T-helper 1 cell treated with Interleukin-12 subunit alpha and Interleukin-12 subunit beta and Interleukin-4 antibody, amounts not matched to agents 30 ng/mL and 1 ng/mL, for 36 hours (primary cell): Measurements from ENCODE around the gene CDKAL1. TPM values are rescaled to one million over a fixed set of nuclear protein-coding genes. Genes with fewer than 3 reads are reported as not detected.
"Not testable (repeated sequence)": the region's sequence is repeated elsewhere in the genome, so short reads cannot be mapped to it uniquely, and the experiment has no call there.

Source experiments
- intact Hi-C: fragments of 100-400 bp; cut with micrococcal nuclease; formaldehyde crosslinking; loops from one replicate; pipeline ENCODE4 v1.15.1; 2024
- total RNA-seq: library from RNA; stranded (reverse); gene quantifications from 2 replicates; pipeline ENCODE4 v1.2.3, GENCODE V29; 2022

The CDKAL1 gene
- total RNA-seq, 1 donor from 2014 or later: 30.6 TPM

GRCh38 chr6:20549398-20549797 is 15.1 kb downstream of the CDKAL1 start:
- intact Hi-C loops: not testable (repeated sequence)

- intact Hi-C loops: no loop called here
These were observed 20.1 kb downstream of the CDKAL1 start for GRCh38 chr6:20554326-20554725.

- intact Hi-C loops: no loop called here
These were observed 20.6 kb downstream of the CDKAL1 start for GRCh38 chr6:20554817-20555216.

GRCh38 chr6:20559924-20560551 is 25.8 kb downstream of the CDKAL1 start:
- intact Hi-C loops: loop anchor here (5.0 kb wide), 1 partner anchor 1377 kb away; no protein-coding TSS in a partner anchor

- intact Hi-C loops: loop anchor here (5.0 kb wide), 1 partner anchor 1374 kb away; no protein-coding TSS in a partner anchor
These were observed 29.1 kb downstream of the CDKAL1 start for GRCh38 chr6:20563377-20563776.

GRCh38 chr6:20564269-20564668 is 30.0 kb downstream of the CDKAL1 start:
- intact Hi-C loops: loop anchor here (1.0 to 5.0 kb wide), 4 partner anchors 875 to 1373 kb away; partner anchors contain the start of gene SOX4

- intact Hi-C loops: loop anchor here (1.0 to 5.0 kb wide), 4 partner anchors 874 to 1373 kb away; partner anchors contain the start of gene SOX4
These were observed 30.5 kb downstream of the CDKAL1 start for GRCh38 chr6:20564777-20565176.

GRCh38 chr6:20565342-20565741 is 31.1 kb downstream of the CDKAL1 start:
- intact Hi-C loops: loop anchor here (2.0 kb wide), 1 partner anchor 873 kb away; no protein-coding TSS in a partner anchor

- intact Hi-C loops: no loop called here
These were observed 31.9 kb downstream of the CDKAL1 start for GRCh38 chr6:20566109-20566508.

- intact Hi-C loops: no loop called here
These were observed 34.8 kb downstream of the CDKAL1 start for GRCh38 chr6:20569000-20569610.

- intact Hi-C loops: no loop called here
These were observed 37.0 kb downstream of the CDKAL1 start for GRCh38 chr6:20571261-20571660.

- intact Hi-C loops: no loop called here
These were observed 38.0 kb downstream of the CDKAL1 start for GRCh38 chr6:20572288-20572687.

- intact Hi-C loops: no loop called here
These were observed 38.7 kb downstream of the CDKAL1 start for GRCh38 chr6:20572940-20573339.

- intact Hi-C loops: no loop called here
These were observed 40.1 kb downstream of the CDKAL1 start for GRCh38 chr6:20574355-20574754.

GRCh38 chr6:20575125-20575524 is 40.9 kb downstream of the CDKAL1 start:
- intact Hi-C loops: no loop called here

- intact Hi-C loops: no loop called here
These were observed 41.6 kb downstream of the CDKAL1 start for GRCh38 chr6:20575704-20576451.

- intact Hi-C loops: no loop called here
These were observed 43.0 kb downstream of the CDKAL1 start for GRCh38 chr6:20577173-20577688.

- intact Hi-C loops: loop anchor here (10.0 kb wide), 1 partner anchor 1296 kb away; no protein-coding TSS in a partner anchor
These were observed 46.8 kb downstream of the CDKAL1 start for GRCh38 chr6:20581070-20581469.

- intact Hi-C loops: loop anchor here (10.0 kb wide), 1 partner anchor 1298 kb away; no protein-coding TSS in a partner anchor
These were observed 48.6 kb downstream of the CDKAL1 start for GRCh38 chr6:20582586-20583443.

GRCh38 chr6:20583444-20583800 is 49.2 kb downstream of the CDKAL1 start:
- intact Hi-C loops: loop anchor here (10.0 kb wide), 1 partner anchor 1299 kb away; no protein-coding TSS in a partner anchor
